Sigmoid colon (tissue), 3 donors: ENCODE measurements around the gene DNAJC25.

Source experiments
- POLR2A ChIP-seq, 2 donors: fragments of 450-650 bp; IDR thresholded peaks; one replicate each; pipeline ENCODE4 v1.6.1; 2016; ENCODE audit warnings: antibody characterized with exemption in 2 of 2, mild to moderate bottlenecking in 2 of 2, moderate library complexity in 2 of 2
- TF ChIP-seq, protein P1 (sequence below), 4 experiments: fragments of 450-650 bp in 3 of 4; fragments of 200-600 bp in 1 of 4; IDR thresholded peaks; one replicate each; pipeline ENCODE4 v1.5.1; 2016 to 2019; ENCODE audit warnings: antibody characterized with exemption in 4 of 4, mild to moderate bottlenecking in 3 of 4, moderate library complexity in 2 of 4

DNA sequence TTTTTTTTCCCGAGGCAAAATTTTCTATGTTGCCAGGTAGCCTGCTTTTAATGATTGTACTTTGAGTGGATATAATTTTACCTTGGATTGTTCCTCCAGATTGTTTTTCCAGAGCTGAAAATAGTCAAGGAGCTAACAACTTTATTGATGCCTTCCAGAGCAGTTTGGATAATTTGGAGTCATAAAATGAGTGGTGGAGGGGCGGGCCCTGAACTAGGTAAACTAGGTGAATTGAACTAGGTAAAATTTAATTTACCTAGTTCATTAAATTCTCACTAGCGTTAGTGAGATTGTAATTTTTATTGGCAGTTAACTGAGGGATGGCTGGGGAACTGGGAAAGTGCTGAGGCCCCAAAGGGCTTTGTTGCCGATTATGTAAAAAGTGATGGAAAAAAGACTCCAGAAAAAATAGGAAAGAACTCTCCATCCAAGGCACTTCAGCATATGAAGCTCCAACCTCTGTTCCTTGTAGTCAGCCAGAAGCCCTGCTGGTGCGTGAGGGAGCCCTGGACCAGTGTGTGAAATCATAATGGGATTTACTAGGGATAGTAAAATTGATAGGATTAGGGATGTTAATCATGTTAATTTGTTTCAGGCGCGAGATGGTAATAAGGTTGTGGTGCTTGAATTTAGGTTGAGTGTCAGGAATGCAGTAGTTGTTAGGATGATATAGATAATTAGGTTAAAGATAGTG, 1.7 kb downstream of the DNAJC25 start:
- no peak for TF ChIP-seq POLR2A (IDR thresholded peaks at IDR 0.05)
- TF ChIP-seq, protein P1, sequence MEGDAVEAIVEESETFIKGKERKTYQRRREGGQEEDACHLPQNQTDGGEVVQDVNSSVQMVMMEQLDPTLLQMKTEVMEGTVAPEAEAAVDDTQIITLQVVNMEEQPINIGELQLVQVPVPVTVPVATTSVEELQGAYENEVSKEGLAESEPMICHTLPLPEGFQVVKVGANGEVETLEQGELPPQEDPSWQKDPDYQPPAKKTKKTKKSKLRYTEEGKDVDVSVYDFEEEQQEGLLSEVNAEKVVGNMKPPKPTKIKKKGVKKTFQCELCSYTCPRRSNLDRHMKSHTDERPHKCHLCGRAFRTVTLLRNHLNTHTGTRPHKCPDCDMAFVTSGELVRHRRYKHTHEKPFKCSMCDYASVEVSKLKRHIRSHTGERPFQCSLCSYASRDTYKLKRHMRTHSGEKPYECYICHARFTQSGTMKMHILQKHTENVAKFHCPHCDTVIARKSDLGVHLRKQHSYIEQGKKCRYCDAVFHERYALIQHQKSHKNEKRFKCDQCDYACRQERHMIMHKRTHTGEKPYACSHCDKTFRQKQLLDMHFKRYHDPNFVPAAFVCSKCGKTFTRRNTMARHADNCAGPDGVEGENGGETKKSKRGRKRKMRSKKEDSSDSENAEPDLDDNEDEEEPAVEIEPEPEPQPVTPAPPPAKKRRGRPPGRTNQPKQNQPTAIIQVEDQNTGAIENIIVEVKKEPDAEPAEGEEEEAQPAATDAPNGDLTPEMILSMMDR (IDR thresholded peaks at IDR 0.05): no peak
